GM21619 (cell line): Measurements from ENCODE around the gene VOPP1.
"Not testable (repeated sequence)": the region's sequence is repeated elsewhere in the genome, so short reads cannot be mapped to it uniquely, and the experiment has no call there.

ENCODE experiments used
- ATAC-seq: cut with Tn5 transposase; IDR thresholded peaks from one replicate; pipeline ENCODE4 v1.9.1; 2021; ENCODE audit not compliant: unreplicated experiment

Gene VOPP1

GRCh38 chr7:55471594-55471993, 100.7 kb downstream of the VOPP1 start:
- ATAC-seq, result not testable (repeated sequence)

GRCh38 chr7:55470261-55470660, 102.0 kb downstream of the VOPP1 start:
- no peak for ATAC-seq

GRCh38 chr7:55469721-55470120, 102.6 kb downstream of the VOPP1 start:
- no peak for ATAC-seq

GRCh38 chr7:55469271-55469681, 103.0 kb downstream of the VOPP1 start:
- no peak for ATAC-seq

- ATAC-seq, result no peak
Measured at GRCh38 chr7:55468495-55468894, 103.8 kb downstream of the VOPP1 start.

GRCh38 chr7:55467047-55467593, 105.2 kb downstream of the VOPP1 start:
- no peak for ATAC-seq

GRCh38 chr7:55465691-55466090, 106.6 kb downstream of the VOPP1 start:
- ATAC-seq, result no peak

- ATAC-seq, result no peak
Measured at GRCh38 chr7:55464422-55464821, 107.9 kb downstream of the VOPP1 start.

GRCh38 chr7:55463686-55464262, 108.5 kb downstream of the VOPP1 start:
- no peak for ATAC-seq

- ATAC-seq, result no peak
Measured at GRCh38 chr7:55458351-55458750, 114.0 kb downstream of the VOPP1 start.

GRCh38 chr7:55457801-55458200, 114.5 kb downstream of the VOPP1 start:
- no peak for ATAC-seq

- no peak for ATAC-seq
Measured at GRCh38 chr7:55452971-55453370, 119.3 kb downstream of the VOPP1 start.

GRCh38 chr7:55449992-55450535, 122.2 kb downstream of the VOPP1 start:
- no peak for ATAC-seq

- ATAC-seq, result no peak
Measured at GRCh38 chr7:55449205-55449991, 122.9 kb downstream of the VOPP1 start.

GRCh38 chr7:55448526-55448925, 123.8 kb downstream of the VOPP1 start:
- no peak for ATAC-seq

GRCh38 chr7:55444786-55445185, 127.5 kb downstream of the VOPP1 start:
- no peak for ATAC-seq

GRCh38 chr7:55441774-55442522, 130.4 kb downstream of the VOPP1 start:
- no peak for ATAC-seq

GRCh38 chr7:55441002-55441401, 131.3 kb downstream of the VOPP1 start:
- no peak for ATAC-seq

GRCh38 chr7:55440040-55440690, 132.1 kb downstream of the VOPP1 start:
- no peak for ATAC-seq

- no peak for ATAC-seq
Measured at GRCh38 chr7:55439627-55440026, 132.7 kb downstream of the VOPP1 start.
